ENCODE measurements around the gene PSMF1.

Gene PSMF1

GRCh38 chr20:1155342-1155741 lies 36.9 kb downstream of the PSMF1 start:
- DNase-seq, result no peak
- in situ Hi-C loops (cut with MboI; ENCODE audit: low pct_unique_long_range_greater_than_20kb, low sequenced_read_pairs), result no loop called here

GRCh38 chr20:1160496-1160895 lies 42.1 kb downstream of the PSMF1 start:
- DNase-seq, result no peak

GRCh38 chr20:1160991-1161390 lies 42.6 kb downstream of the PSMF1 start:
- in situ Hi-C loops (cut with MboI; ENCODE audit: low pct_unique_long_range_greater_than_20kb, low sequenced_read_pairs), result no loop called here
- no peak for DNase-seq

More at GRCh38 chr20:1160496-1160895, 42.1 kb downstream of the PSMF1 start:
- in situ Hi-C loops (cut with MboI; ENCODE audit: low pct_unique_long_range_greater_than_20kb, low sequenced_read_pairs), result no loop called here

- no peak for DNase-seq
- in situ Hi-C loops (cut with MboI; ENCODE audit: low pct_unique_long_range_greater_than_20kb, low sequenced_read_pairs), result no loop called here
Measured at GRCh38 chr20:1163105-1163504, 44.7 kb downstream of the PSMF1 start.

GRCh38 chr20:1163653-1164052 lies 45.3 kb downstream of the PSMF1 start:
- in situ Hi-C loops (cut with MboI; ENCODE audit: low pct_unique_long_range_greater_than_20kb, low sequenced_read_pairs), result no loop called here

GRCh38 chr20:1164871-1165270 lies 46.5 kb downstream of the PSMF1 start:
- no peak for DNase-seq
- in situ Hi-C loops (cut with MboI; ENCODE audit: low pct_unique_long_range_greater_than_20kb, low sequenced_read_pairs), result no loop called here

More at GRCh38 chr20:1163653-1164052, 45.3 kb downstream of the PSMF1 start:
- DNase-seq, result no peak

- DNase-seq, result no peak
Measured at GRCh38 chr20:1165521-1165920, 47.1 kb downstream of the PSMF1 start.

GRCh38 chr20:1165941-1166340 lies 47.5 kb downstream of the PSMF1 start:
- no peak for DNase-seq
- in situ Hi-C loops (cut with MboI; ENCODE audit: low pct_unique_long_range_greater_than_20kb, low sequenced_read_pairs), result no loop called here

More at GRCh38 chr20:1165521-1165920, 47.1 kb downstream of the PSMF1 start:
- in situ Hi-C loops (cut with MboI; ENCODE audit: low pct_unique_long_range_greater_than_20kb, low sequenced_read_pairs), result no loop called here

GRCh38 chr20:1166948-1167720 lies 48.7 kb downstream of the PSMF1 start:
- no peak for DNase-seq
- in situ Hi-C loops (cut with MboI; ENCODE audit: low pct_unique_long_range_greater_than_20kb, low sequenced_read_pairs), result no loop called here

GRCh38 chr20:1169224-1169623 lies 50.8 kb downstream of the PSMF1 start:
- no peak for DNase-seq
- in situ Hi-C loops (cut with MboI; ENCODE audit: low pct_unique_long_range_greater_than_20kb, low sequenced_read_pairs), result no loop called here

- in situ Hi-C loops (cut with MboI; ENCODE audit: low pct_unique_long_range_greater_than_20kb, low sequenced_read_pairs), result no loop called here
- peak; percentile 39 for DNase-seq
Measured at GRCh38 chr20:1171461-1172093, 53.2 kb downstream of the PSMF1 start.

GRCh38 chr20:1173698-1174097 lies 55.3 kb downstream of the PSMF1 start:
- DNase-seq, result no peak
- in situ Hi-C loops (cut with MboI; ENCODE audit: low pct_unique_long_range_greater_than_20kb, low sequenced_read_pairs), result no loop called here

- in situ Hi-C loops (cut with MboI; ENCODE audit: low pct_unique_long_range_greater_than_20kb, low sequenced_read_pairs), result no loop called here
- no peak for DNase-seq
Measured at GRCh38 chr20:1174787-1175186, 56.4 kb downstream of the PSMF1 start.

- DNase-seq, result no peak
- in situ Hi-C loops (cut with MboI; ENCODE audit: low pct_unique_long_range_greater_than_20kb, low sequenced_read_pairs), result no loop called here
Measured at GRCh38 chr20:1177680-1178079, 59.3 kb downstream of the PSMF1 start.

GRCh38 chr20:1178103-1178502 lies 59.7 kb downstream of the PSMF1 start:
- DNase-seq, result no peak
- in situ Hi-C loops (cut with MboI; ENCODE audit: low pct_unique_long_range_greater_than_20kb, low sequenced_read_pairs), result no loop called here

- DNase-seq, result no peak
- in situ Hi-C loops (cut with MboI; ENCODE audit: low pct_unique_long_range_greater_than_20kb, low sequenced_read_pairs), result no loop called here
Measured at GRCh38 chr20:1178623-1179022, 60.2 kb downstream of the PSMF1 start.

- no peak for DNase-seq
- in situ Hi-C loops (cut with MboI; ENCODE audit: low pct_unique_long_range_greater_than_20kb, low sequenced_read_pairs), result no loop called here
Measured at GRCh38 chr20:1180949-1181348, 62.5 kb downstream of the PSMF1 start.

GRCh38 chr20:1182106-1182505 lies 63.7 kb downstream of the PSMF1 start:
- peak; percentile 30 for DNase-seq
- in situ Hi-C loops (cut with MboI; ENCODE audit: low pct_unique_long_range_greater_than_20kb, low sequenced_read_pairs), result no loop called here

GRCh38 chr20:1183153-1183552 lies 64.8 kb downstream of the PSMF1 start:
- in situ Hi-C loops (cut with MboI; ENCODE audit: low pct_unique_long_range_greater_than_20kb, low sequenced_read_pairs), result no loop called here
- no peak for DNase-seq

- DNase-seq, result no peak
- in situ Hi-C loops (cut with MboI; ENCODE audit: low pct_unique_long_range_greater_than_20kb, low sequenced_read_pairs), result no loop called here
Measured at GRCh38 chr20:1184260-1184637, 65.8 kb downstream of the PSMF1 start.

All from KBM-7 (cell line).